Inflammatory macrophage treated with lipopolysaccharide for 4 hours (primary cell): Measurements from ENCODE around the gene ZMYND8.
A peak's percentile ranks its signal among the peaks of the same experiment; 100 is the strongest.
"Not testable (repeated sequence)": the region's sequence is repeated elsewhere in the genome, so short reads cannot be mapped to it uniquely, and the experiment has no call there.

Experiments
- DNase-seq: peaks from one replicate; pipeline ENCODE4 v3.0.0-alpha.2; 2020

Gene ZMYND8

DNA sequence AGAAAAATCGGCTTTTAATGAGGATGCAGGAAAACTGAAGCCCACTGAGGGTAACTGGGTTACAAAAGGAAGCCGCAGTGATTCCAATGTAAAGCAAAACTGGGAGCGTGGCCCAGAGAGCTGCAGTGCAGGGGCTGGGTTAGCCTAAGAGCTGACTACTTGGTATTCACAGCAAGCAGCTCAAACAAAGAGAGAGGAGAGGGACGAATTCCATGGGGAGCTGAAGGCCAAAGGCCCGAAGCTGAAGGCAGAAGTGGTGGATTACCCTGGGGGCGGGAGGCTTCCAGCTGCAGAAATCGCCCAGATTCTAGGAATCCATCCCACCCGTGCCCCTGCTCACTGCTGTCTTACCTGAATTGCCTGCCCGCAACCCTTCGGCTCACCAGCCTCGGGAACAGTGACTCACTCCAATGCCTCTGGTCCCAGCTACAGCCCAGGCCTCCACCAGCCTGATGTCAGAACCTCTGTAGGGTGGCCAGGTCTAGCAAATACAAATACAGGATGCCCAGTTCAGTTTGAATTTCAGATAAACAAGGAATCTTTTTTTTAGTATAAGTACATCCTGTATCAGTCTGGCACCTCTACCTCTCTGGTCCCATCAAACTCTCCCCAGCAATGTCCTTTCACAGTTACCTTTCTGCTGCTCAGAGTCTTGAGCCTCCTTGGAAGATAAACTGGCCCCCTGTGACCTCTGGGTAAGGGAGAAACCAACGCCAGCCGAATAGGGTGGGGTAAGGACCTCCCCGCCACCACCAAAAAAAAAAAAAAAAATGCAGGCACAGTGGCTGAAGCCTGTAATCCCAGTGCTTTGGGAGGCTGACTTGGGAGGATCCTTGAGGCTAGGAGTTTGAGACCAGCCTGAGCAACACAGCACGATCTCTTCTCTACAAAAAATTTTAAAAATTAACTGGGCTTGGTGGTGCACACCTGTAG lies 14.6 kb upstream of the ZMYND8 start:
- no peak for DNase-seq

DNA sequence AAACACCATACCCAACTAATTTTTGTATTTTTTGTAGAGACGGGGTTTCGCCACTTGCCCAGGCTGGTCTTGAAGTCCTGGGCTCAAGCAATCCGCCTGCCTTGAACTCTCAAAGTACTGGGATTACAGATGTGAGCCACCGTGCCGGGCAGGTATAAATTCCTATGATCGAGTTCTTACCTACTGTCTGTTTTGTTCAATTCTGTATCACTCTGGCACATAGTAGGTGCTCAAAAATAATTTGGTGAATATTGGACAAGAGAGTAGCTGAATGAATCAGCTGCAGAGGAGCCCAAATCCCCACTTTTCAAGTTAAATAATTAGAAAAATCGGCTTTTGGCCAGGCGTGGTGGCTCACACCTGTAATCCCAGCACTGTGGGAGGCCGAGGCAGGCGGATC lies 13.7 kb upstream of the ZMYND8 start:
- no peak for DNase-seq

DNA sequence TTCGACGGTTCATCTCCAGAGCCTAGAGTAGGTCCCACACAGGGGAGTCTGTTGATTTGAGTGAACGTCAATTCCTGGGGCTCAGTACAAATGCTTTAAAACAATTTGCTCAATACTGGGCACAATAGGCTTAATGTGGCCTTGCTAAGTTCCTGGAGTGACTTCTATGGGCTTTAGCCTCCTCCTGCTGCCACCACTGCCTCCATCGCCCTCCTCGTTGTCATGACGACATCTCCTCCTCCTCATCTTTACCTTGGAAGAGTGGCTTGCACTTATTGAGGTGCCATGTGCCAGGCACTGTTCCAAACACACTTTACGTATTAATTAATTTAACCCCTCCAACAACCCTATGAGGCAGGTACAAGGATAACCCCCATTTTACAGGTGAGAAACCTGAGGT lies 11.8 kb upstream of the ZMYND8 start:
- no peak for DNase-seq

DNA sequence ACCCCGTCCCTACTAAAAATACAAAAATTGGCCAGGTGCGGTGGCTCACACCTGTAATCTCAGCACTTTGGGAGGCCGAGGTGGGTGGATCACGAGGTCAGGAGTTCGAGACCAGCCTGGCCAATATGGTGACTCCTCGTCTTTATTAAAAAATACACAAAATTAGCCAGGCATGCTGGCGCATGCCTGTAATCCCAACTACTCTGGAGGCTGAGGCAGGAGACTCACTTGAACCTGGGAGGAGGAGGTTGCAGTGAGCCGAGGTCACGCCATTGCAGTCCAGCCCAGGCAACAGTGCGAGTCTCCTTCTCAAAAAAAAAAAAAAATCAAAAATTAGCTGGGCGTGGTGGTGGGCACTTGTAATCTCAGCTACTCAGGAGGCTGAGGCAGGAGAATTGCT lies 9.8 kb upstream of the ZMYND8 start:
- not testable (repeated sequence) for DNase-seq

DNA sequence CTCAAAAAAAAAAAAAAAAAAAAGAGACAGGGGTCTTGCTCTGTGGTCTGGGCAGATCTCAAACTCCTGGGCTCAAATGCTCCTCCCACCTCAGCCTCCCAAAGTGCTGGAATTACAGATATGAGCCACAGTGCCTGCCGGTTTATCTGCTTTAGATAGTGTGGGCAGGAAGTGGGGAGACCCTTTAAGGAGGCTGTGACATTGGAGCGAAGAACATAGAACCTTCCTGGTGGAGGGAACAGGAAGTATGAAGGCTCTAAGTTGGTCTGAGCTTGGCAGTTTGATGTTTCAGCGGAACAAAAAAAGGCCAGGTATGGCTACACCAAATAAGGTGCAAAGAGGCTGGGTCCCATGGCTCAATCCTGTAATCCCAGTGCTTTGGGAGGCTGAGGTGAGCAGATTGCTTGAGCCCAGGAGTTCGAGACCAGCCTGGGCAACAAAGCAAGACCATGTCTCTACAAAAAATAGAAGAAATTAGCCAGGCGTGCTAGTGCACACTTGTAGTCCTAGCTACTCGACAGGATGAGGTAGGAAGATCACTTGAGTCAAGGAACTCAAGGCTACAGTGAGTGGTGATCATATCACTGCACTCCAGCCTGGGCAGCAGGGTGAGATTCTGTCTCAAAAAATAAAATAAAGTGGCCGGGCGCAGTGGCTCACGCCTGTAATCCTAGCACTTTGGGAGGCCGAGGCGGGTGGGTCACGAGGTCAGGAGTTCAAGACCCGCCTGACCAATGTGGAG lies 8.7 kb upstream of the ZMYND8 start:
- DNase-seq, result no peak

DNA sequence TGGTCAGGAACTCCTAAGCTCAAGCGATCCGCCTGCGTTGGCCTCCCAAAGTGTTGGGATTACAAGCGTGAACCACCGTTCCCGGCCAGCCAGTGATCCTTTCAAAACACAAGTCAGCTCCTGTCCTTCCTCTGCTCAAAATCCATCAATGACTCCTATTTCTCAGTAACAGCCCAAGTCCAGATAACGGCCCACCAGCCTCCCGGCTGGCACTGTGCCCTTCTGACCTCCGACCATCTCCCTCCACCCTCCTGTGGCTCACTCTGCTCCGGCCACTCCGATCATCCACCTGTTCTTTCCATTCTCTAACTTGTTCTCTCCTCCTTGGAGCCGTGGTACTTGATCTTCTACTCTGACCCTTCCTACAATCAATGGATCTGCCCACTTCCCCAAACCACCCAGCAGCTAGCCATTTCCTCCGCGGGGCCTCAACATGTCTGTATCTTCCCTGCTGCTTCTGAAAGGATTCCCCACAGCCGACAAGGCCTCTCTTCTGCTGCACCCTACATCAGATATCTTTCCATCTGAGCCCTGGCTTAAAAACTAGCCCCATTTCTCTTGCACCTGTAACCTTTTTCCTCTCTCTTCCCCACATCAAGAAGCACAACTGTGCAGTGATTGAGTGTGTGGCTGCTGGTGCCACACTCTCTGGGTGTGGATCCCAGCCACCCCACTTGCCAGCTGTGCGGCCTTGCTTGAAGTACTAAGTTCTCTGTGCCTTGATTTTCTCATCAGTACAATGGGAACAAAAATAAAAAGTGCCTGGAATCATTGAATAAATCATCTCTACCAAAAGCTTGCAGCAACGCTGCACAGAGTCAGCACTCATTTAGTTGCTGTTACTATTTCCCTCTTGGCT lies 6.1 kb upstream of the ZMYND8 start:
- no peak for DNase-seq

DNA sequence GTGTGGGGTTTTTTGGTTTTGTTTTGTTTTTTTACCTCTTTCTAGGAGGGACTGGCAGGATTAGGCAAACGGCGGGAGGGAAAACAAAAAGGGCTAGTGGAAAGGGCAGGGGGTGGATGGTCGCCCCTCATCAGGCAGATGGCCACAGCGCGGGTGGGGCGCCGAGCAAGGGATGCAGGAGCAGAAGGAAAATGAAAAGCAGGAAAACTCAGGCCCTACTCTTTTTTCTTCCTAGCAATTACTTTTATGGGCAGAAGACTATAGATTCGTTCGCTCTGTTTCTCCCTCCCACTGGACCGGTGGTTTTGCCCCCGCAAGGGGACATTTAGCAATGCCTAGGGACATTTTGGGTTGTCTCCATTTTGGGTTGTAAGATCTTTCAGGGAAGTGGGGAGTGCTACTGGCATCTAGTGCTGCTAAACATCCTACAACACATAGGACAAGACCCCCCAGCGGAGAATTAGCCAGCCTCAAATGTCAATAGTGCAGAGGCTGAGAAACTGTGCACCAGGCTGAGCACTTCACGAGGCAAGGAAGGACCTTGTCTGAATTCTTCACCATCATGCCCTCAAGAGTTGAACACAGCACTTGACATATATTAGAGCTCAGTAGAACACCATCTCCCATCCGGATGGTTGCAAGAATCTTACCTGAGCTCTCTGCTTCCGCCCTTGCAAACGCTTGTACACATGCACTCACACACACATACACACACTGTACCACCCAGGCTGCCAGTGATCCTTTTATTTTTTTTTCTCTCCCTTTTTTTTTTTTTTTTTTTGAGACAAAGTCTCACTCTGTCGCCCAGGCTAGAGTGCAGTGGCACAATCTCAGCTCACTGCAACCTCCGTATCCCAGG lies 4.8 kb upstream of the ZMYND8 start:
- no peak for DNase-seq

DNA sequence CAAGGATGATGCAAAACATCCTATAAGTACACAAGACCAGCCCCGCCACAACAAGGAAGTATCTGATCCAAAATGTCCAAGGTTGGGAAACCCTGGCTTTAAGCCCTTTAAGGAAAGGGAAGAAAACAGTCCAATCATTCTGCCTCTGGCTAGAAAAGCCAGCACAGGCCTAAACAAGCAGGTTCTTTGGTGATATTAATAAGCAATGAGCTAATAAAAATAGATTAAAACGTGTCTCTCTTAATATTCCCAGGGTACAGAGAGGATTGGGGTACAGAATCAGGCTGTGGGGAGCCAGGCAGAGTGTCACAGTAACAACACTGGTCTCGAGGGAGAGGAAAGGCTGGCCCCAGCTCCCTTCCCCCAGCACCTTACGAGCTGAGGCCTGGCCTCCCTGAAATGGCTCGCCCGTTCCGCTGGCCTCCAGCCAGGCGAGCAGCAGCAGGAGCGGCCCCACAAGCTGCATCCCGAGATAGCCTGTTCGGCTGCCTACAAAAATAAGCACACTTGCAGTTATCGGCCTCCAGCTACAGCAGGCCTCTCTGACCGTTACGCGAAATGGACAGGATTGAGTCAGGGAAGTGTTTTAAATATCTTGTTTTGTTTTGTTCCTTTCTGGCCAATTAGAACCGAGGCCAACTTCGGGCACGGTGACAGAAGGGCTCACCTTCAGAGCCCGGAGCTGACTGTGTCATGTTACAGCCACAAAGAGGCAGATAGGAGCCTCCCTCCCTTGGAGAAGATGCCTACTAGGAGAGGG lies 4.0 kb upstream of the ZMYND8 start:
- DNase-seq, result peak; percentile 98

DNA sequence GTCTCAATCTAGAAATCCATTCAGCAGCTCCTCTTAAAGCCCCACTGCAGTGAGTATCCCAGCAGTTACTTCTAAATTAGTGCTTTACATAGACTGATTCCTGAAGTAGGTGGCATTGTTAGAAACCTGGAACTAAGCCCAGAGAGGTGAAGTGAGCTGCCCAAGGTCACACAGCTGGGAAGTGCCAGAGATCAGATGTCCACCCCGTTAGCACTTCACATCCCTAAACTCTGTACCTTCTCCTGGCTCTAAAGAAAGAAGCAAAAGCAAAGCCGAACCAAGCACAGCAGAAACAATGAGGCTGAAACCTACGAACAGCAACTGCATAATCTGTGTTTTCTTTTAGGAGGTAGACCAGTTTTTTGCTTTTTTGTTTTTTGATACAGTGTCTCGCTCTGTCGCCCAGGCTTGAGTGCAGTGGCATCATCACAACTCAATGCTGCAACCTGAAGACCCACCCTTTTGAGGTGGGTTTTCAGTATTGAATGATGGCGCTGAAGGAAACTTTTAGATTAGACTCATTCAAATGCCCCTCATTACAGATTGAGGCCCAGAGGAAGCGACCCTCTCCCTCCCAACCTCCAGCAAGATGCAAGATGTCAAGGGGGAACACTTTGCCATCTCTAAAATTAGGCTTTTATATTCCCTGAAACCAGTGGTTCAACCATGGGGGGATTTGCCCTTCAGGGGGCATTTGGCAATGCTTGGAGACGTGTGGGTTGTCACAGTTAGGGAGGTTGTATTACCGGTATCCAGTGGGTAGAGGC lies 3.2 kb upstream of the ZMYND8 start:
- DNase-seq, result no peak

DNA sequence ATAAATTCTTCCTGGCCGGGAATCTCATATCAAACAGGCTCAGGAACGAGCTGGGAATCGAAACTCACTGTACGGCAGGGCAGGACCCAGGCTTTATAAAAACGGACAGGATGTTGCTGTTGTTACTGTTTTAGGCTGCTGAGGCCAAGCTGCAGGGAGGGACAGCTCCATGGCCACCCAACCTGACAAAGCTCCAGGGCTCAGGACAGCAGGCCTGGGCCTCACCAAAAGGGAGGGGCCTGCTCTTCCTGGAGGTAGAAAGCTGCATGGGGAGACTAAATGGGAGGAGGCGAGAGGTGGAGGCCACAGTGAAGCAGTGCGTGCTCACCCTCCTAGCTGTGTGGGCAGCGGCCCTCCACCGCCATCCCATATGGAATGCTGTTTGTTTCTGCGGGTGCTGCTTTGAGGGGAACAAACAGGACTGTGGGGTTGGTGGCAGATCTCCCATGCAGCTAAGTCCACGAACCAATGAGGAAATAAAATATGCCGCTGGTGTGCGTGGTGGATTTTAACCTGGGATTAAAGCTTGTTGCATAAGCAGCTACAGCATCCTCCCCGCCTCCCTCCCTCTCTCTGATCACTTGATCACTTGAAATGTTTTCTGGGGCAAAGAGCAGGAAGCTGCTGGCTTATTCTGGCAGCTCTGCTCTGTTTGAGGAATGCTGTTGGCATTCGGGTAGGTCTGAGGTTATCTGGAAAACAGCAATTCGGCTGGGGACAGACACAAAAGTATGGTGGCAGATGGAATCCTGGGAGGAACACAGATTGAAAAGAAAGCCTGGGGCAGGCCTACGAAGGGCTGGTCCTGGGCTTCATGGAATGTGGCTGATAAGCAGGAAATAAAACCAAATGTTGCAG lies 2.4 kb upstream of the ZMYND8 start:
- DNase-seq, result peak; percentile 76

DNA sequence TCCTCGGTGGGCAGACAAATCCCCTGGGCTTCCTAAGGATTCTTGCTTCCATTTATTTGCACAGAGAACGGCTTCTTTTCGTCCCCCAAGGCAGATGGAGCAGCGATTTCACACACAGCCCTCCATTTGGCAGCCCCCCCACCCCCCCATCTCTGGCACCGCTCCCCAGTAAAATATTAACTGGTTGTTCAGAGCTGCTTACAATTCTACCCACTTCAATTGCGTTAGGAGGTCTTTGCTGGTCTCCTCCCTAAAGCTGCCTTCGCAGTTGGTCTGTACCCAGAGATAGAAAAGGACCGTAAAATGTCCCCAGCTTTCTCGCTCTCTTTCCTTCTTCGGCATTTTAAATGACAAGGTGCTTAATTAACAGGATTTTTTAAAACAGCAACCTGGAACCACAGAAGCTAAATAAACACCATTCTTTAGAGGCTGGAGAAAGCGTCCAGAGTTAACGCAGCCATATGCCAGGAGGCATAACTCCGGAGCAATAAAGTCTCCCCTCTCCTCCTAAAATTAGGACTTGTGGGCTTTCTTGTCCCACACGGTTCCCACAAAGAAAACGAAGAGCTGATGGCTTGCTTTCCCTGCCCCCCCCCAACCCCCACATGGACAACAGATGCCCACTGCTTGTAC lies 1.7 kb upstream of the ZMYND8 start:
- DNase-seq, result no peak

DNA sequence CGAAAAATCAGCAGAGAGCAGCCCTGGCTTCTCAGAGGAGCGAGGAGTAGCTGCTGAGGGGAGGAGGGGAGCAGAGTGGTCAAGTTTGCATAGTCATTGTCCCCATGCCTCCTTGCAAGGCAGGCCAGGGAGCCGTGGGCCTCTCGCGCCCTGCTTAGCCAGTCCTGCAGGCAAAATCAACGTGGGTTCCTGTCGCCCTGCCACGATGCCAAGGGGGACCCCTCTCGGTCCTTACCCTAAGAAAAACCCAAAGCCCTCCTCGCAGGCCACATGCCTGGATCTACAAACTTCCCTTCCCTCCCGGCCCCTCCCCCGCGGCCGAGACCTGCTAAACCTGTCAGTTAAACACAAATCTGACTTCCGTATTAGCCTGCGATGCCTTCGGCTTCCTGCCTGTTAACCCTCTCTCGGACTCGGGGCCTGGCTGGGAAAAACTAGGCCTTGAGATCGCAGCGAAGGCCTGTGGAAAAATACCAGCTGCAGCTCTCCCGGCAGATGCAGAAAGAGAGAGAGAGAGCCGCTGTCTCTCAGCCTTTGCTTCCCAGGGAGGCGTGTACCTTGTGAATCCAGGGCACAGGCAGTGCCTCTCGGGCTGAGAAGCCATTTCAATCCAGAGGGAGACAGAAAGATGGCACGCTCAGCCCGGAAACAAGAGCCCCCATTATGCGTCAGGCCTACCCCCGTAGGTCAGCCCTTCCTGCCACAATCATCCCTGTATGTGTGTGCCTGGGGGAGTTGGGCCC lies 968 bp upstream of the ZMYND8 start:
- DNase-seq, result peak; percentile 79

DNA sequence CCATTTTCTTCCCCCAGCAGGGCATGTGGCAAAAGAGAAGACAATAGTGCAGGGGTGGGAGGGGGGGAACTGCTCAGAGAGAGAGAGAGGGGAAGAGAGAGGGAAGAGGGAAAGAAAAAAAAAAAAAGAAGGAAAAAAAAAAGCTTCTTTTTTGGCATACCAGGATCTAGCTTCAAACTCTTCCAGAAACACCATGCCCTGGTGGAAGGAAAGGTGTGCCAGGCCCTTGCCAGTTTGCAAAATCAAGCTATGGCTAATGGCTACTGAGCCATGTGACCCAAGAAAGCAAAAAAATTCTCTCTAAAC lies 326 bp downstream of the ZMYND8 start:
- no peak for DNase-seq

DNA sequence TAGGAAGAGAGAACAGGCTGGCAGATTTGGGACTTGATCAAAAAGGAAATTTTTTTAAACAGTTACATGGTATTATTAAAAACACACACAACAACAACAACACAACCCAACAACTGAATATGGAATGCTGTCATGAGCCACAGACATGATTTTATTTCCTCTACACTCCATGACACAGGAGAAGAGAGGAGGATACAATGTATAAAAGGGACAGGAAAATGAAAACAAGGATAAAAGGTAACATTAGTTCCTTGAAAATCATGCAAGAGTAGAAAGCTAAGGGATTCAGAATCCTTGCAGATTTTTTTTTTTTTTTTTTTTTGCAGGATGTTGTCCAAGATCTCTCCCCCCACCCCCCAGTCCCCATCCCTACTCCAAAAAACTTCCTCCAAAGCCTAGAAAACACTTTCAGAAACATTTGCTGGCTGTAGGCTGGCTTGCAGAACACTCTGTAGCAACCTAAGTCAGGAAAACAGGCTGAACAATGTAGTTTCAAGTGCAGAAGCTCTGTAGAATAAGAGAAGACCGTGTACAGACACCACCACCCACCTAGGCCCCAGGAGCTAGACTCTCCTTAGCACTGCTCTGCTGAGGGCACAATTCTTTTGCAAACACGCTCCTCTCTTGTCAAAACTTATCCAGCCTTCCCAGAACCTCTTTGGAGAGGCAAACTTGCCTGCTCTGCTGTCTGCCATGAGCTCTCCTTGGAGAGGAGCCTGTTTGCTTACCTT lies 845 bp downstream of the ZMYND8 start:
- DNase-seq, result peak; percentile 32

DNA sequence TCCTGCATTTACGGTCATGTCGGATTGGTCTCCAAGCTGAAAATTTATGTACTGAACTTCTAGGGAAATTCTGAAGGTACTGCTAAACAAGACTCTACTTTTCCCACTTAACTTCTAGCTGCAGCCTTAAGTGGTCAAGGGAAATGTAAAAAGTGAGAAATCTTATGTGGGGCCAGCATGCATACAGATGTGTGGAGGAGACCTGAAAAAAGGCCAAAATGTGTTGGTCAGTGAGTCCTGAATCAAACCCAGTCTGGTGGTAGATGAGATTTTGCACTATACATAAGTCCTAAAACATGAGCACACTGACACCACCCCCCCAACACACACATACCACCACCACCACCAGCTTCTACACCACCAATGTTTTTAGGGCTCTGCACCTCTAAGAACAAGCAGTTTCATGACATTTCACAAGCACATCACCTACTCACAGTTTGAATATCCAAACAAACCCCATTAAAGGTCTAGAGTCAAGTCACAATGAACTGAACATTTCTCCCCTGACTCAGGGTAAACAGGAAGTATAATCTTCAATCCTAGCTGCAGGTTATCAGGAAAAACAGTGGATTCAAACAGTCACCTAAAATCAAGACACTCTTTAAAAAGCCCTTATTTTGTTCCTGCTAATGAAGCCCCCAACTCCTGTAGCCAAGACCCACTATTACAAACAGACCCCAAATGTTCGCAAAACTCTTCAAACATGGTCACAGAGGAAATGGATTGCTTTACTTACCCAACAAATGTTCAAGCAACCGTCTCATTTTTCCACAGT lies 1.6 kb downstream of the ZMYND8 start:
- peak; percentile 40 for DNase-seq

DNA sequence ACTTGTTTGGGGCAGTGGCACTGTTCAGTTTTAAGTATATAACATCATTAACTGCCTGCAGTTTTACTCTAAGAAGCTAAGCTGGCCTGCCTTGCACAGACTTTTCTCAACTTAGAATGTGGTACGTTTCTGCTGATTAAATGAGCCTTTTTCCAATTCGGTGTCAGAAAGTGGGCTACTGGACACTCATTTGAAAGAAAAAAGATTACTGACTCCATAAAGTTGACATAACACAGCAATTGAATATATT lies 2.1 kb downstream of the ZMYND8 start:
- DNase-seq, result no peak

DNA sequence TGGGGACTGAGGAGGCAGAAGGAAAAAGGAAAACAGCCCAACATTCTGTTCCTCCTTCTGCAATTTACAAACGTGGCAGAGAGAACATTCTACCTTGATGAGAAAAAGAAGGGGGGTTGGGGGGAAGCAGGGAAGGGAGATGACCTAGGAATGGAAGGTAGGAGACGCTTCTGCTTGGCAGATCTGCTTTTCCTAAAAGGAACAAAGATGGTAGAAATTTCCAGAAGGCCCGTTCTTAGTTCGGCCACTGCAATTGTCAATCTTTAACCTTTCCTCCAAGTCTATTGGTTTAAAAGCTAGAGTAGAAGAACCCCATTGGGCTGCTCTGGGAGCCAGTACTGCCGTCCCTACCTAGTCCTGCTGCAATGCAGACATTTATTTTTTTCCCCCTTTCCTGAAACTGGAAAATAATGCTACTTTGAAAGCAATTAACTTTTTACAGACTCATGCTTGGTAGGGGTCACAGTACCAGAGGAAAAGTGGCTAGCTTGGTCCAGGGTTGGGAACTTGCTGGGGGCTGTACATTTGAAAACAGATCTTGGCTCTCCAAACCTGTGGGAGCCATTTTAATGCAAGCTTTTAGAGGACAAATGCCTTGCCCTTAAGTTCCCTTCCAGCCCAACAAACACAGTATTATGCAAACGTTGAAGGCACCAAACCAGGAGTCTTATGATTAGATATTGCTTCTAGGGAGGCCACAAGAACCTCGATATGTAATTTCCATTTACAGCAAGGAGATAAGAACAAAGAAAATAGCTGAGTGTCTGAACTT lies 2.6 kb downstream of the ZMYND8 start:
- peak; percentile 72 for DNase-seq
